DMS79 (cell line): ENCODE data around the gene NUP62.

ENCODE experiments used
- DNase-seq: peaks from one replicate; lab custom pipeline; 2025; lab: John Stamatoyannopoulos, UW

Gene NUP62

GRCh38 chr19:49896863-49897621, 32.3 kb downstream of the NUP62 start, which contains the start of gene IL4I1:
IL4I1 (minus strand) TSS chr19:49896887; CDS start chr19:49896160, 727 bp downstream.
- DNase-seq: no peak

- no peak for DNase-seq
These were observed 33.6 kb downstream of the NUP62 start for GRCh38 chr19:49895566-49896297.

GRCh38 chr19:49894879-49895565, 34.3 kb downstream of the NUP62 start:
- no peak for DNase-seq

- no peak for DNase-seq
These were observed 35.2 kb downstream of the NUP62 start for GRCh38 chr19:49894011-49894664.

GRCh38 chr19:49892716-49893115, 36.6 kb downstream of the NUP62 start:
- DNase-seq: no peak

- DNase-seq: no peak
These were observed 37.9 kb downstream of the NUP62 start for GRCh38 chr19:49891393-49891792.

- no peak for DNase-seq
These were observed 38.7 kb downstream of the NUP62 start for GRCh38 chr19:49890349-49891311.

- DNase-seq: no peak
These were observed 39.5 kb downstream of the NUP62 start for GRCh38 chr19:49889687-49890348.

GRCh38 chr19:49889038-49889686, 40.1 kb downstream of the NUP62 start:
- no peak for DNase-seq

GRCh38 chr19:49888510-49888824, 40.8 kb downstream of the NUP62 start:
- peak; percentile 55 for DNase-seq

GRCh38 chr19:49887665-49888509, 41.4 kb downstream of the NUP62 start:
- DNase-seq: no peak

GRCh38 chr19:49887037-49887664, 42.2 kb downstream of the NUP62 start:
- no peak for DNase-seq

GRCh38 chr19:49884760-49885159, 44.5 kb downstream of the NUP62 start:
- no peak for DNase-seq

GRCh38 chr19:49884109-49884508, 45.2 kb downstream of the NUP62 start:
- no peak for DNase-seq

GRCh38 chr19:49883094-49883493, 46.2 kb downstream of the NUP62 start:
- no peak for DNase-seq

GRCh38 chr19:49882643-49883042, 46.7 kb downstream of the NUP62 start:
- DNase-seq: no peak

GRCh38 chr19:49881672-49882394, 47.5 kb downstream of the NUP62 start:
- no peak for DNase-seq

GRCh38 chr19:49881186-49881585, 48.1 kb downstream of the NUP62 start:
- DNase-seq: no peak
